Caco-2 (cell line): Measurements from ENCODE around the gene TRIM24. TPM values are rescaled to one million over a fixed set of nuclear protein-coding genes. Genes with fewer than 3 reads are reported as not detected.

Experiments
- BruUV-seq: library from RNA; stranded (reverse); fragments of 400-500 nt; replicated peaks from 2 replicates; lab custom pipeline; 2021; lab: Mats Ljungman, UMichigan
- CTCF ChIA-PET: fragments of 300-600 bp; sonication (Branson Sonifier 250); formaldehyde crosslinking; loops from one replicate; lab custom pipeline; 2022; ENCODE audit warnings: antibody characterized with exemption; lab: Charles Lee
- POLR2A ChIA-PET: fragments of 300-600 bp; sonication (Branson Sonifier 250); formaldehyde crosslinking; loops from one replicate; lab custom pipeline; 2022; ENCODE audit warnings: antibody characterized with exemption; lab: Charles Lee
- DNase-seq, 2 experiments: peaks; one replicate each; pipeline versions ENCODE4 v3.0.0 to v3.0.0-alpha.2; 2020 to 2022
- H3K27me3 ChIP-seq: replicated peaks from 2 replicates; pipeline ENCODE4 v1.6.0; 2011; ENCODE audit warnings: low read length; ENCODE audit not compliant: control insufficient read depth, insufficient read depth
- H3K36me3 ChIP-seq: 2 replicates; pipeline ENCODE4 v1.5.1; 2011; ENCODE audit warnings: low read length; ENCODE audit not compliant: control insufficient read depth, insufficient read depth
- H3K4me1 ChIP-seq: fragments of 250-450 bp; sonication (Bioruptor Pico); 2 replicates; pipeline ENCODE4 v1.5.1; 2020; ENCODE audit warnings: mild to moderate bottlenecking
- H3K4me3 ChIP-seq: 2 replicates; pipeline ENCODE4 v1.5.1; 2011; ENCODE audit warnings: low read depth, mild to moderate bottlenecking, control low read depth, low read length
- H3K9me3 ChIP-seq: fragments of 250-450 bp; sonication (Bioruptor Pico); 2 replicates; pipeline ENCODE4 v1.5.1; 2020; ENCODE audit warnings: mild to moderate bottlenecking, moderate library complexity
- H3K27ac Mint-ChIP-seq: one replicate; pipeline ENCODE4 v1.8.0; 2022; ENCODE audit warnings: mixed read lengths; ENCODE audit not compliant: unreplicated experiment
- H3K27me3 Mint-ChIP-seq: one replicate; pipeline ENCODE4 v1.8.0; 2022; ENCODE audit warnings: mixed read lengths; ENCODE audit not compliant: insufficient read depth, unreplicated experiment
- H3K36me3 Mint-ChIP-seq: one replicate; pipeline ENCODE4 v1.8.0; 2022; ENCODE audit warnings: mild to moderate bottlenecking, mixed read lengths; ENCODE audit not compliant: insufficient read depth, unreplicated experiment
- H3K4me1 Mint-ChIP-seq: one replicate; pipeline ENCODE4 v1.8.0; 2022; ENCODE audit warnings: low read depth, mixed read lengths; ENCODE audit not compliant: unreplicated experiment
- H3K4me3 Mint-ChIP-seq: one replicate; pipeline ENCODE4 v1.8.0; 2022; ENCODE audit warnings: mild to moderate bottlenecking, moderate library complexity, mixed read lengths; ENCODE audit not compliant: unreplicated experiment
- H3K9me3 Mint-ChIP-seq: one replicate; pipeline ENCODE4 v1.8.0; 2022; ENCODE audit warnings: mixed read lengths; ENCODE audit not compliant: unreplicated experiment
- intact Hi-C: fragments of 100-400 bp; cut with micrococcal nuclease; formaldehyde crosslinking; loops from one replicate; pipeline ENCODE4 v1.10.0; 2022; ENCODE audit not compliant: unreplicated experiment
- total RNA-seq: library from RNA; stranded (reverse); gene quantifications from 2 replicates; pipeline ENCODE4 v1.2.3, GENCODE V29; 2022
- TF ChIP-seq, protein P1 (sequence below), 2 experiments: fragments of 200-600 bp in 1 of 2; IDR thresholded peaks; 1 replicate in 1 of 2; 2 replicates in 1 of 2; pipeline versions ENCODE4 v1.5.1 to v1.8.0; 2011 to 2022; ENCODE audit warnings: antibody characterized with exemption in 1 of 2, control low read depth in 1 of 2, inconsistent platforms in 1 of 2, low read depth in 1 of 2, low read length in 1 of 2, mild to moderate bottlenecking in 1 of 2, moderate library complexity in 1 of 2; ENCODE audit not compliant: insufficient read depth in 1 of 2, severe bottlenecking in 1 of 2, unreplicated experiment in 1 of 2

Gene TRIM24
- total RNA-seq, 1 experiment from 2014 or later: 58.2 TPM

DNA sequence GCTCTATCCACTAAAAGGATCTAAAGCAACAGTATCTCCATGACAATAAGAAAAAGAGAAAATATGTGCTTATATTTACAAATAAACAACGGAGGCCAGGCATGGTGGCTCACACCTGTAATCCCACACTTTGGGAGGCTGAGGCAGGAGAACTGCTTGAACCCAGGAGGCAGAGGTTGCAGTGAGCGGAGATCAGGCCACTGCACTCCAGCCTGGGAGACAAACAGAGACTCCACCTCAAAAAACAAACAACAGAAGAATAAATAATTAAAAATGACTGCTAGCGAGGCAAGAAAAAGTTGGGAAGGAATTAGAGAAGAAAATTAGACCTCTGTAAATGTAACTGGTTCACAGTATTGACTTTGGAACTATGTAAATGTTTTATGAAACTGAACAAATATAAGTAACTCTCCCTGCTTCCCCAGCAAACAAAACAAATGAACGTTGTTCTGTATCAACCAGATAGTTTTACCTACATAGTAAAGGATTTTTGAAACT, 17.1 kb downstream of the TRIM24 start:
- H3K4me3 Mint-ChIP-seq: no peak overlapping the region
- ChIA-PET POLR2A (no interaction called here), CTCF (no interaction called here)
- Histone ChIP-seq H3K27me3 (no peaks in the 10 kb centered on the region), H3K4me3 (no peak overlapping the region), H3K36me3 (no peaks in the 10 kb centered on the region), H3K4me1 (peaks cover 24% of the 10 kb centered on the region), H3K9me3 (no peaks in the 10 kb centered on the region)
- H3K9me3 Mint-ChIP-seq: no peaks in the 10 kb centered on the region
- peak overlapping the region; percentile 35 for H3K27ac Mint-ChIP-seq
- no TSS peak for BruUV-seq
- H3K4me1 Mint-ChIP-seq: peaks cover 40% of the 10 kb centered on the region
- no peaks in the 10 kb centered on the region for H3K27me3 Mint-ChIP-seq
- DNase-seq: no peak
- intact Hi-C loops: no loop called here
- TF ChIP-seq, protein P1, sequence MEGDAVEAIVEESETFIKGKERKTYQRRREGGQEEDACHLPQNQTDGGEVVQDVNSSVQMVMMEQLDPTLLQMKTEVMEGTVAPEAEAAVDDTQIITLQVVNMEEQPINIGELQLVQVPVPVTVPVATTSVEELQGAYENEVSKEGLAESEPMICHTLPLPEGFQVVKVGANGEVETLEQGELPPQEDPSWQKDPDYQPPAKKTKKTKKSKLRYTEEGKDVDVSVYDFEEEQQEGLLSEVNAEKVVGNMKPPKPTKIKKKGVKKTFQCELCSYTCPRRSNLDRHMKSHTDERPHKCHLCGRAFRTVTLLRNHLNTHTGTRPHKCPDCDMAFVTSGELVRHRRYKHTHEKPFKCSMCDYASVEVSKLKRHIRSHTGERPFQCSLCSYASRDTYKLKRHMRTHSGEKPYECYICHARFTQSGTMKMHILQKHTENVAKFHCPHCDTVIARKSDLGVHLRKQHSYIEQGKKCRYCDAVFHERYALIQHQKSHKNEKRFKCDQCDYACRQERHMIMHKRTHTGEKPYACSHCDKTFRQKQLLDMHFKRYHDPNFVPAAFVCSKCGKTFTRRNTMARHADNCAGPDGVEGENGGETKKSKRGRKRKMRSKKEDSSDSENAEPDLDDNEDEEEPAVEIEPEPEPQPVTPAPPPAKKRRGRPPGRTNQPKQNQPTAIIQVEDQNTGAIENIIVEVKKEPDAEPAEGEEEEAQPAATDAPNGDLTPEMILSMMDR (IDR thresholded peaks at IDR 0.05; ENCODE audit: insufficient read depth in 1 of 2, low read depth in 1 of 2, low read length in 1 of 2, severe bottlenecking in 1 of 2, unreplicated experiment in 1 of 2): no peak
- H3K36me3 Mint-ChIP-seq: peaks cover 10% of the 10 kb centered on the region

DNA sequence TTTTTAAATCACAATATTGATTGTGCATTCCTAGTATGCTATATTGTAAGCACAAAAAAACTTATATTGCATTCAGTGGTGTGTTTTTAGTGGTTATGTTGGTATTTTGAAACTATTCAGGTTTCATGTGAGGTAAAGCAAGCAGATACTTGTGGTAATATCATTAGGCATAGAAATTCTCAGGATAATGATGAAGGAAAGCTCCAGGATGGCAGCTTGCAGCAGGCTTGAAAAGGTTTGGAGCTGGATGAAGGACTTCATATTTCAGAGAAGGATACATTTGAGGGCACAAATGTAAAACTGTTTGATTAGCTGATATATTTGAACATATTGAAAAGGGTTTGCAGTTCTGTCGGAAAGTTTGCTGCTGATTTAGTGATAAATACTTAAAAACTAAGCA, 17.5 kb downstream of the TRIM24 start:
- H3K4me3 Mint-ChIP-seq: no peak overlapping the region
- CTCF ChIA-PET: no interaction called here
- TF ChIP-seq, protein P1 (IDR thresholded peaks at IDR 0.05; ENCODE audit: insufficient read depth in 1 of 2, low read depth in 1 of 2, low read length in 1 of 2, severe bottlenecking in 1 of 2, unreplicated experiment in 1 of 2): no peak
- no peak for DNase-seq
- peaks cover 10% of the 10 kb centered on the region for H3K36me3 Mint-ChIP-seq
- H3K4me1 Mint-ChIP-seq: peaks cover 36% of the 10 kb centered on the region
- Histone ChIP-seq H3K4me1 (peaks cover 24% of the 10 kb centered on the region), H3K4me3 (no peak overlapping the region), H3K36me3 (no peaks in the 10 kb centered on the region), H3K27me3 (no peaks in the 10 kb centered on the region), H3K9me3 (no peaks in the 10 kb centered on the region)
- peak overlapping the region; percentile 35 for H3K27ac Mint-ChIP-seq
- intact Hi-C loops: no loop called here
- no TSS peak for BruUV-seq
- no peaks in the 10 kb centered on the region for H3K9me3 Mint-ChIP-seq
- POLR2A ChIA-PET: no interaction called here
- H3K27me3 Mint-ChIP-seq: no peaks in the 10 kb centered on the region

DNA sequence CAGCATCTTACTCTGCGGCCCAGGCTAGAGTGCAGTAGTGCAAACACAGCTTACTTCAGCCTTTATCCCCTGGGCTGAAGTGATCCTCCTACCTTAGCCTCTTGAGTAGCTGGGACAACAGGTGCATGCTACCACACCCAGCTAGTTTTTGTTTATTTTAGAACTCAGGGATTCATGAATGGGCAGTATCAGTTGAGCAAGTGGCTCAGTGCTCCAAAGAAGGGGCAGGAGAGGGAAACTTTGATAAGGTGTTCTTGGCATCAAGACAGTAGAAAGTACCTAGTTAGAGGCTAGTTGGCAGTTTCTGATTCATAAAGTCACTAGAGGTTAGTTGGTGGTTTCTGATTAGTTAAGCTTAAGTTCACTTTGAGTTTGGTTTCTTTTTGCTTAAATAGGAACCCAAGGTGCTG, 18.4 kb downstream of the TRIM24 start:
- Mint-ChIP-seq H3K36me3 (peaks cover 10% of the 10 kb centered on the region), H3K27ac (no peak overlapping the region), H3K27me3 (no peaks in the 10 kb centered on the region), H3K4me1 (peaks cover 36% of the 10 kb centered on the region), H3K4me3 (no peak overlapping the region), H3K9me3 (no peaks in the 10 kb centered on the region)
- no peaks in the 10 kb centered on the region for H3K9me3 ChIP-seq
- no peak overlapping the region for H3K4me3 ChIP-seq
- intact Hi-C loops: no loop called here
- no TSS peak for BruUV-seq
- DNase-seq: peak in 1 of 2 experiments; percentile 14
- TF ChIP-seq, protein P1 (IDR thresholded peaks at IDR 0.05; ENCODE audit: insufficient read depth in 1 of 2, low read depth in 1 of 2, low read length in 1 of 2, severe bottlenecking in 1 of 2, unreplicated experiment in 1 of 2): no peak
- POLR2A ChIA-PET: interaction anchor here (0.6 kb wide), 1 partner anchor 434 kb away, joined by 4 read pairs; no protein-coding TSS in a partner anchor
- H3K4me1 ChIP-seq: peaks cover 24% of the 10 kb centered on the region
- CTCF ChIA-PET: no interaction called here
- H3K27me3 ChIP-seq: no peaks in the 10 kb centered on the region
- H3K36me3 ChIP-seq: no peaks in the 10 kb centered on the region
